ENCODE measurements around the gene IGSF23.

Gene IGSF23

GRCh38 chr19:44672226-44672625 is 58.9 kb downstream of the IGSF23 start:
- Histone ChIP-seq H3F3A (ENCODE audit: insufficient read depth, low read length) (no peaks in the 10 kb centered on the region), H3K4me1 (ENCODE audit: low read length) (no peaks in the 10 kb centered on the region), H3K9me2 (replicated peaks; ENCODE audit: insufficient read depth, low read length) (no peaks in the 10 kb centered on the region), H3K9me3 (replicated peaks; ENCODE audit: insufficient read depth, low read length) (no peaks in the 10 kb centered on the region), H3K9ac (ENCODE audit: low read length) (no peak overlapping the region), H3K36me3 (replicated peaks; ENCODE audit: insufficient read depth, low read length) (no peaks in the 10 kb centered on the region), H3K4me3 (ENCODE audit: low read length) (no peak overlapping the region), H4K20me1 (ENCODE audit: insufficient read depth, low read length) (no peaks in the 10 kb centered on the region), H2AFZ (ENCODE audit: low read length) (no peak overlapping the region), H3K27me3 (replicated peaks; ENCODE audit: insufficient read depth, low read length) (no peaks in the 10 kb centered on the region), H3K4me2 (ENCODE audit: low read depth, low read length) (no peak overlapping the region), H3K79me2 (ENCODE audit: low read length) (no peaks in the 10 kb centered on the region), H3K27ac (ENCODE audit: low read length) (no peak overlapping the region)
- no peak for DNase-seq
- TF ChIP-seq EZH2phosphoT487 (IDR thresholded peaks at IDR 0.05; ENCODE audit: low read length), result no peak
- no peak for TF ChIP-seq EZH2 (optimal IDR thresholded peaks at IDR 0.05; ENCODE audit: low read depth, low read length)
- no peak for TF ChIP-seq CTCF (IDR thresholded peaks at IDR 0.05; ENCODE audit: low read length)

- Histone ChIP-seq H3K79me2 (ENCODE audit: low read length) (no peaks in the 10 kb centered on the region), H3F3A (ENCODE audit: insufficient read depth, low read length) (no peaks in the 10 kb centered on the region), H3K4me3 (ENCODE audit: low read length) (no peak overlapping the region), H3K27me3 (replicated peaks; ENCODE audit: insufficient read depth, low read length) (no peaks in the 10 kb centered on the region), H3K9me2 (replicated peaks; ENCODE audit: insufficient read depth, low read length) (no peaks in the 10 kb centered on the region), H3K36me3 (replicated peaks; ENCODE audit: insufficient read depth, low read length) (no peaks in the 10 kb centered on the region), H3K27ac (ENCODE audit: low read length) (no peak overlapping the region), H3K4me2 (ENCODE audit: low read depth, low read length) (no peak overlapping the region), H3K4me1 (ENCODE audit: low read length) (no peaks in the 10 kb centered on the region), H4K20me1 (ENCODE audit: insufficient read depth, low read length) (no peaks in the 10 kb centered on the region), H3K9me3 (replicated peaks; ENCODE audit: insufficient read depth, low read length) (no peaks in the 10 kb centered on the region), H3K9ac (ENCODE audit: low read length) (no peak overlapping the region), H2AFZ (ENCODE audit: low read length) (no peak overlapping the region)
- DNase-seq, result no peak
- no peak for TF ChIP-seq EZH2phosphoT487 (IDR thresholded peaks at IDR 0.05; ENCODE audit: low read length)
- TF ChIP-seq CTCF (IDR thresholded peaks at IDR 0.05; ENCODE audit: low read length), result no peak
- TF ChIP-seq EZH2 (optimal IDR thresholded peaks at IDR 0.05; ENCODE audit: low read depth, low read length), result no peak
These were observed 60.1 kb downstream of the IGSF23 start for GRCh38 chr19:44673510-44673909.

- no peak for TF ChIP-seq EZH2phosphoT487 (IDR thresholded peaks at IDR 0.05; ENCODE audit: low read length)
- no peak for TF ChIP-seq EZH2 (optimal IDR thresholded peaks at IDR 0.05; ENCODE audit: low read depth, low read length)
- TF ChIP-seq CTCF (IDR thresholded peaks at IDR 0.05; ENCODE audit: low read length), result no peak
- no peaks in the 10 kb centered on the region for H3K36me3 ChIP-seq (replicated peaks; ENCODE audit: insufficient read depth, low read length)
- no peaks in the 10 kb centered on the region for H3K27me3 ChIP-seq (replicated peaks; ENCODE audit: insufficient read depth, low read length)
These were observed 62.2 kb downstream of the IGSF23 start for GRCh38 chr19:44675521-44675920.

More at GRCh38 chr19:44675521-44675920, 62.2 kb downstream of the IGSF23 start:
- no peaks in the 10 kb centered on the region for H3K9me2 ChIP-seq (replicated peaks; ENCODE audit: insufficient read depth, low read length)
- no peak overlapping the region for H3K4me3 ChIP-seq (ENCODE audit: low read length)
- no peaks in the 10 kb centered on the region for H3F3A ChIP-seq (ENCODE audit: insufficient read depth, low read length)
- no peak overlapping the region for H2AFZ ChIP-seq (ENCODE audit: low read length)
- H3K9ac ChIP-seq (ENCODE audit: low read length), result no peak overlapping the region
- no peaks in the 10 kb centered on the region for H4K20me1 ChIP-seq (ENCODE audit: insufficient read depth, low read length)
- no peak for DNase-seq
- no peaks in the 10 kb centered on the region for H3K4me1 ChIP-seq (ENCODE audit: low read length)
- no peaks in the 10 kb centered on the region for H3K9me3 ChIP-seq (replicated peaks; ENCODE audit: insufficient read depth, low read length)
- no peaks in the 10 kb centered on the region for H3K79me2 ChIP-seq (ENCODE audit: low read length)
- H3K4me2 ChIP-seq (ENCODE audit: low read depth, low read length), result no peak overlapping the region
- no peak overlapping the region for H3K27ac ChIP-seq (ENCODE audit: low read length)
